ENCODE results near the gene GMDS. TPM values are rescaled to one million over a fixed set of nuclear protein-coding genes. Genes with fewer than 3 reads are reported as not detected.

GMDS gene
- total and polyA plus RNA-seq, 2 of the 13 experiments (the other 11 are each of a cell fraction or from before 2014, with no cell fraction given) = 64.4 to 112 TPM

DNA sequence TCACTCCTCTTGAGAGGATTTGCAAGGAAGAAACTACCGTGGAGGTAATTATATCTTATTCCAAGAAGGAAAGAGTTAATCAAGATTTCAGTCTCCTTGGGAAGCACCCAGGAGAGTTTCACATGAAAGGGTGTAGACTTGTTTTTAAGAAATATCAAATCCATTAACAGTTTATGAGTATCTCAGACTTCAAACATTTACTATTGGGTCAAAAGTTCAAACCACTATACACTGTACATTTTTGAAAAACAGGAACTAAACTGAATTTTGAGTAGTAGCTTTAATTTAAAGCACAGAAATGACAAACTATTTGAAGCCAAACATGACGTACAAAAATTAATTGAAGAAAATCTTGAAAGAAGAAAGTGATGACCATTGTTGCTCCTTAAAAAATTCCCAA, 471.7 kb downstream of the GMDS start (continued):
- no peak for TF ChIP-seq FOXA1 (IDR thresholded peaks at IDR 0.05)
- no peak for TF ChIP-seq FOXA1 (CRISPR knock-in tag; IDR thresholded peaks at IDR 0.05)

DNA sequence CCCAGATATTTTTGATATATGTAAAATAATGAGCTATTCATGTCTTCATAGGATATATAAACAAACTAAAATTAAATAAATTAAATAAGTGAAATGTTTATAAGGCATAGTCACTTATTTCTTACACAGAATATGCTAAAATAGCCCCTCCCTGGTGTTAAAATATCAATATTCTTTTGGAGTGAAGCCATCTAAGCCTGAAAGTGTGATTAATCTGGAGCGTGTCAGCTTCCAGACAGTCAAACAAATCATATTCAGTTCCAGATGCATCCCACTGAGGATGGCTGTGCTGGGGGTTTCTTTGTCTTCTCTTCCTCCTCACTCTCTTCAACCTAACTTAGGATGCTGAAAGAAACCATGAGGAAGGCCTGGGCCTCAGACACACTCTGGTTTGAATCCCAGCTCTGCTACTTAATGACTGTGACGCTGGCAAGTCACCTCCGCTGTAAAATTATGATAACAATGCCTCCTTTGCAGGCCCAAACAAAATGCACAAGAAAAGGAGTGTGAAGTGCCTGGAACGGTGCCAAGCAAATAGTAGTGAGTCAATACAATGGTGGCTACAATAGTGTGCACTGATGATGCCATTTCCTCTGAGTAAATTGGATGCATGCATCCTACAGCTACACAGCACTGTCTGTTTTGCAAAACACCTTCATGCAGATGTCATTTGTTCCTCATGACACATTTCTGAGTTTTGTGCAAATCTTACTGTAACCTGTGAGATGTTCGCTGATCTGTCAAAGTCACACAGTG, 474.3 kb downstream of the GMDS start:
- Histone ChIP-seq H3K4me1 (ENCODE audit: insufficient read depth, low read length) (peaks cover 21% of the 10 kb centered on the region), H3K9ac (ENCODE audit: insufficient read depth, low read depth, low read length) (no peak overlapping the region), H3K79me2 (ENCODE audit: insufficient read depth, low read length) (no peaks in the 10 kb centered on the region), H3K36me3 (replicated peaks in 1 of 2; ENCODE audit: control insufficient read depth in 1 of 2, insufficient read depth in 2 of 2, low read length in 2 of 2) (peaks cover 4 to 30% of the 10 kb centered on the region in 2 experiments; a peak in 3 of 5 replicates), H3K27me3 (ENCODE audit: control insufficient read depth in 1 of 2, insufficient read depth in 2 of 2, low read length in 2 of 2) (no peaks in the 10 kb centered on the region), H3K27ac (ENCODE audit: extremely low read length, insufficient read depth, low read length) (no peak overlapping the region), H4K20me1 (ENCODE audit: insufficient read depth, low read length) (no peaks in the 10 kb centered on the region), H3K9me3 (ENCODE audit: low read length) (no peaks in the 10 kb centered on the region), H3K4me3 (replicated peaks in 1 of 3; ENCODE audit: insufficient read depth in 1 of 3, low read depth in 2 of 3, low read length in 3 of 3) (no peak overlapping the region), H2AFZ (ENCODE audit: low read length) (no peak overlapping the region), H3K4me2 (ENCODE audit: low read depth, low read length) (no peak overlapping the region)
- 91% methylated on average over 5 of the region's 5 CpGs for WGBS (ENCODE audit: low lambda C conversion rate)
- ChIA-PET CTCF (ENCODE audit: low intra/inter-chr PET ratio, low total read pairs) (no interaction called here), POLR2A (no interaction called here)
- DNase-seq (ENCODE audit: low spot score) (no peak), FAIRE-seq (no peak), ATAC-seq (no peak)
- BruUV-seq (replicated peaks) = no TSS peak
- TF ChIP-seq RBM22 (optimal IDR thresholded peaks at IDR 0.05; ENCODE audit: low read length) (peak; percentile 81), ZNF770 (CRISPR knock-in tag; IDR thresholded peaks at IDR 0.05) (no peak)
- in situ Hi-C loops (cut with HindIII; ENCODE audit: extremely low pct_ligation_motif_present, low pct_unique_long_range_greater_than_20kb) (no loop called here), intact Hi-C loops (cut with micrococcal nuclease; ENCODE audit: unreplicated experiment) (no loop called here)

DNA sequence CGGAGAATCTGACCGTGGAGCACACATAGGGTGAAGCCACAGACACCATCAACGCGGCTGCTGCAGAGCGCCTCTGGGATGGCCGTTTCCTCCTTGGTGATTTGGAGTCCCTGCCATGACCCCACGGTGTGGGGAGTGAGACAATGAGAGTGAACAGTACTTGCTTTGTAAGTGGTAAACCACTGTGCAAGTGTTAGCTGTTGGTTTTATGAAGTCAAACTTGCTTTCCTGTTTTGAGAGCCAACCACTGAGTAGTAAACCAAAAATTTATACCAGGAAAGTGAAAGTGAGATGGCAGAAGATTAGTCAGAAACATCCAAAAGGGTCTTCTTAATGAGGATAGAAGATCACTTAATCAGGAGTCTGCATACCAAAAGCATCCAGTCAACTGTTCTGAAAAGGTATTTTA, 475.0 kb downstream of the GMDS start:
- Histone ChIP-seq H3K4me3 (replicated peaks in 1 of 3; ENCODE audit: insufficient read depth in 1 of 3, low read depth in 2 of 3, low read length in 3 of 3) (no peak overlapping the region), H3K36me3 (replicated peaks in 1 of 2; ENCODE audit: control insufficient read depth in 1 of 2, insufficient read depth in 2 of 2, low read length in 2 of 2) (peaks cover 5 to 37% of the 10 kb centered on the region in 2 experiments; a peak in 3 of 5 replicates), H3K9me3 (ENCODE audit: low read length) (no peaks in the 10 kb centered on the region), H2AFZ (ENCODE audit: low read length) (no peak overlapping the region), H3K27me3 (ENCODE audit: control insufficient read depth in 1 of 2, insufficient read depth in 2 of 2, low read length in 2 of 2) (no peaks in the 10 kb centered on the region), H3K27ac (ENCODE audit: extremely low read length, insufficient read depth, low read length) (no peak overlapping the region), H3K9ac (ENCODE audit: insufficient read depth, low read depth, low read length) (no peak overlapping the region), H3K4me2 (ENCODE audit: low read depth, low read length) (no peak overlapping the region), H3K4me1 (ENCODE audit: insufficient read depth, low read length) (peaks cover 14% of the 10 kb centered on the region), H4K20me1 (ENCODE audit: insufficient read depth, low read length) (no peaks in the 10 kb centered on the region), H3K79me2 (ENCODE audit: insufficient read depth, low read length) (no peaks in the 10 kb centered on the region)
- intact Hi-C loops (cut with micrococcal nuclease; ENCODE audit: unreplicated experiment) (no loop called here), in situ Hi-C loops (cut with HindIII; ENCODE audit: extremely low pct_ligation_motif_present, low pct_unique_long_range_greater_than_20kb) (no loop called here)
- ATAC-seq (no peak), FAIRE-seq (no peak), DNase-seq (ENCODE audit: low spot score) (no peak)
- ChIA-PET CTCF (ENCODE audit: low intra/inter-chr PET ratio, low total read pairs) (no interaction called here), POLR2A (no interaction called here)
- TF ChIP-seq SETDB1 (CRISPR knock-in tag; IDR thresholded peaks at IDR 0.05; ENCODE audit: borderline replicate concordance) (no peak), ZNF879 (CRISPR knock-in tag; IDR thresholded peaks at IDR 0.05) (no peak), TP53 (CRISPR knock-in tag; conservative IDR thresholded peaks at IDR 0.05) (no peak), HMG20A (CRISPR knock-in tag; IDR thresholded peaks at IDR 0.05; ENCODE audit: borderline replicate concordance) (no peak), MED13 (CRISPR knock-in tag; IDR thresholded peaks at IDR 0.05) (no peak)
- TF ChIP-seq, protein P1, sequence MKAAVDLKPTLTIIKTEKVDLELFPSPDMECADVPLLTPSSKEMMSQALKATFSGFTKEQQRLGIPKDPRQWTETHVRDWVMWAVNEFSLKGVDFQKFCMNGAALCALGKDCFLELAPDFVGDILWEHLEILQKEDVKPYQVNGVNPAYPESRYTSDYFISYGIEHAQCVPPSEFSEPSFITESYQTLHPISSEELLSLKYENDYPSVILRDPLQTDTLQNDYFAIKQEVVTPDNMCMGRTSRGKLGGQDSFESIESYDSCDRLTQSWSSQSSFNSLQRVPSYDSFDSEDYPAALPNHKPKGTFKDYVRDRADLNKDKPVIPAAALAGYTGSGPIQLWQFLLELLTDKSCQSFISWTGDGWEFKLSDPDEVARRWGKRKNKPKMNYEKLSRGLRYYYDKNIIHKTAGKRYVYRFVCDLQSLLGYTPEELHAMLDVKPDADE (CRISPR knock-in tag; IDR thresholded peaks at IDR 0.05) = no peak
- BruUV-seq (replicated peaks) = no TSS peak
- WGBS (ENCODE audit: low lambda C conversion rate) = 97% methylated on average over 7 of the region's 7 CpGs
